Endothelial cell of umbilical vein (primary cell): Measurements from ENCODE around the gene CLPX. TPM values are rescaled to one million over a fixed set of nuclear protein-coding genes. Genes with fewer than 3 reads are reported as not detected.

ENCODE experiments used
- Bru-seq: library from RNA; stranded (reverse); fragments of 400-500 nt; gene quantifications from one replicate; lab custom pipeline; 2021; lab: Mats Ljungman, UMichigan
- BruChase-seq, 2 experiments: library from RNA; stranded (reverse); fragments of 400-500 nt; gene quantifications; one replicate each; lab custom pipeline; 2021; lab: Mats Ljungman, UMichigan
- BruUV-seq: library from RNA; stranded (reverse); fragments of 400-500 nt; replicated peaks from 2 replicates; lab custom pipeline; 2021; lab: Mats Ljungman, UMichigan
- CTCF ChIA-PET: fragments of 300-600, 350-600 bp; sonication (Branson Sonifier 250); formaldehyde crosslinking; loops from one replicate; lab custom pipeline; 2021; ENCODE audit warnings: antibody characterized with exemption, inconsistent platforms; lab: Charles Lee
- POLR2A ChIA-PET: fragments of 300-600, 350-600 bp; sonication (Branson Sonifier 250); formaldehyde crosslinking; loops from one replicate; lab custom pipeline; 2021; ENCODE audit warnings: antibody characterized with exemption, inconsistent platforms; lab: Charles Lee
- DNase-seq: peaks from one replicate; pipeline ENCODE4 v3.0.0-alpha.2; 2011; ENCODE audit warnings: low read depth, low spot score
- FAIRE-seq: peaks from 2 replicates; lab custom pipeline; 2011; peaks lifted over from hg19 to GRCh38; lab: Jason Lieb, UNC
- H2AFZ ChIP-seq: 2 replicates; pipeline ENCODE4 v1.6.0; 2012; ENCODE audit warnings: low read depth, low read length, control low read depth, inconsistent platforms
- H3K27ac ChIP-seq: 2 replicates; pipeline ENCODE4 v1.5.1; 2011; ENCODE audit warnings: low read depth, mild to moderate bottlenecking, control low read depth, low read length, moderate library complexity; ENCODE audit not compliant: insufficient read depth
- H3K27me3 ChIP-seq, 2 experiments: 2 replicates each; pipeline versions ENCODE4 v1.6.0 to v1.6.1; 2011; ENCODE audit warnings: low read length in 2 of 2, mixed read lengths in 1 of 2; ENCODE audit not compliant: control insufficient read depth in 2 of 2, insufficient read depth in 2 of 2
- H3K36me3 ChIP-seq, 2 experiments: 2 replicates in 1 of 2; 3 replicates in 1 of 2; pipeline ENCODE4 v1.5.1; 2011; ENCODE audit warnings: low read length in 2 of 2, mild to moderate bottlenecking in 1 of 2, moderate library complexity in 1 of 2; ENCODE audit not compliant: control insufficient read depth in 2 of 2, insufficient read depth in 2 of 2; ENCODE audit errors: extremely low read depth in 1 of 2
- H3K4me1 ChIP-seq: 3 replicates; pipeline ENCODE4 v1.5.1; 2011; ENCODE audit warnings: mild to moderate bottlenecking, low read length; ENCODE audit not compliant: control insufficient read depth, insufficient read depth; ENCODE audit errors: extremely low read depth
- H3K4me2 ChIP-seq: 2 replicates; pipeline ENCODE4 v1.6.1; 2011; ENCODE audit warnings: low read length, control low read depth, mixed read lengths; ENCODE audit not compliant: insufficient read depth
- H3K4me3 ChIP-seq, 3 experiments: fragments of 200-600 bp in 1 of 3; sonication (generic), shearing (Covaris generic) in 1 of 3; replicated peaks in 1 of 3; 2 replicates each; pipeline ENCODE4 v1.5.1; 2011 to 2016; ENCODE audit warnings: control low read depth in 3 of 3, low read length in 3 of 3, mild to moderate bottlenecking in 2 of 3, inconsistent platforms in 1 of 3, low read depth in 1 of 3, moderate library complexity in 1 of 3; ENCODE audit not compliant: insufficient read depth in 1 of 3
- H3K79me2 ChIP-seq: 2 replicates; pipeline ENCODE4 v1.6.0; 2012; ENCODE audit warnings: low read length, inconsistent platforms; ENCODE audit not compliant: control insufficient read depth, insufficient read depth
- H3K9ac ChIP-seq: replicated peaks from 2 replicates; pipeline ENCODE3; 2011; ENCODE audit warnings: low read length, control low read depth; ENCODE audit not compliant: insufficient read depth; ENCODE audit errors: extremely low read depth
- H3K9me1 ChIP-seq: replicated peaks from 3 replicates; pipeline ENCODE4 v1.6.0; 2011; ENCODE audit warnings: mild to moderate bottlenecking, low read length; ENCODE audit not compliant: control insufficient read depth, insufficient read depth; ENCODE audit errors: extremely low read depth
- H3K9me3 ChIP-seq: replicated peaks from 2 replicates; pipeline ENCODE4 v1.5.1; 2012; ENCODE audit warnings: low read length, inconsistent platforms; ENCODE audit not compliant: control insufficient read depth, insufficient read depth
- H4K20me1 ChIP-seq: replicated peaks from 2 replicates; pipeline ENCODE3; 2011; ENCODE audit warnings: mild to moderate bottlenecking, low read length; ENCODE audit not compliant: control insufficient read depth, insufficient read depth; ENCODE audit errors: extremely low read depth
- JUN ChIP-seq: IDR thresholded peaks from 2 replicates; pipeline ENCODE4 v1.6.1; 2011; ENCODE audit warnings: borderline replicate concordance, low read depth; ENCODE audit not compliant: insufficient read length, insufficient read depth
- MYC ChIP-seq: IDR thresholded peaks from one replicate; pipeline ENCODE4 v1.6.1; 2011; ENCODE audit warnings: mild to moderate bottlenecking, low read depth, low read length
- POLR2A ChIP-seq: IDR thresholded peaks from 2 replicates; pipeline ENCODE4 v1.6.1; 2012; ENCODE audit warnings: low read depth, mild to moderate bottlenecking, control low read depth, low read length
- POLR2AphosphoS5 ChIP-seq: IDR thresholded peaks from 2 replicates; pipeline ENCODE4 v1.6.1; 2012; ENCODE audit warnings: low read depth, mild to moderate bottlenecking, control low read depth, low read length, moderate library complexity; ENCODE audit not compliant: insufficient read depth
- dilution Hi-C: fragments of 300-500 bp; cut with MboI; formaldehyde crosslinking; loops from one replicate; pipeline ENCODE4 v1.15.0; 2019; ENCODE audit warnings: low sequenced_read_pairs; ENCODE audit not compliant: extremely low pct_ligation_motif_present
- intact Hi-C: fragments of 100-400 bp; cut with micrococcal nuclease; formaldehyde crosslinking; loops from one replicate; pipeline ENCODE4 v1.10.0; 2022
- long read RNA-seq: library from polyadenylated mRNA; stranded (forward); transcript quantifications from one replicate; pipeline ENCODE4 v2.0.0, GENCODE V29; 2021
- polyA minus RNA-seq, 3 experiments: library from RNA; depleted of rRNA, polyadenylated mRNA; stranded (reverse); fragments of >200 nt; gene quantifications; 1 replicate in 1 of 3; 2 replicates in 2 of 3; pipeline ENCODE4 v1.2.3, GENCODE V29; 2011
- polyA plus RNA-seq, 4 experiments: library from polyadenylated mRNA; depleted of rRNA in 3 of 4; stranded (reverse) in 3 of 4; unstranded in 1 of 4; fragments of >200 nt; gene quantifications; 2 replicates each; pipeline versions ENCODE4 v1.2.1 to v1.2.3, GENCODE V29; 2011 to 2012; ENCODE audit warnings: missing spikeins in 1 of 4
- total RNA-seq: library from RNA; stranded (reverse); gene quantifications from 2 replicates; pipeline ENCODE4 v1.2.3, GENCODE V29; 2021

The CLPX gene
- total RNA-seq, result 41.4 and 41.8 TPM in 2 replicates
- polyA plus RNA-seq, result 8.0 and 11.1 TPM in 2 replicates
- 16.6 and 17.1 TPM in 2 replicates for polyA plus RNA-seq (2011; cell fraction: cytosol; rRNA removed)
- 30.3 and 37.4 TPM in 2 replicates for polyA plus RNA-seq (2011; cell fraction: nucleus; rRNA removed)
- 30.5 and 36.2 TPM in 2 replicates for polyA plus RNA-seq (2012)
- 21.8 and 30.6 TPM in 2 replicates for polyA minus RNA-seq
- 32.0 TPM for polyA minus RNA-seq (2011; cell fraction: cytosol; rRNA and poly(A)+ RNA removed)
- polyA minus RNA-seq (2011; cell fraction: nucleus; rRNA and poly(A)+ RNA removed), result 26.0 and 26.6 TPM in 2 replicates
- Bru-seq, nascent RNA, result percentile 81 among the genes with signal in this experiment
- percentile 69 among the genes with signal in this experiment for BruChase-seq, experiment 1, labeled RNA remaining after a 6-hour chase
- BruChase-seq, experiment 2, labeled RNA remaining after a 2-hour chase, result percentile 76 among the genes with signal in this experiment
- long read RNA-seq, full-length matches to known transcripts, result 54 of 64 reads
- long read RNA-seq, partial matches to known transcripts, result 1 of 64 reads
- long read RNA-seq, other reads (novel, unspliced or antisense), result 9 of 64 reads

- H3K9ac ChIP-seq, result peak within 1 kb of the TSS; percentile 92
- H2AFZ ChIP-seq, result peak within 1 kb of the TSS; percentile 92
- peak within 1 kb of the TSS; percentile 73 for H3K27ac ChIP-seq
- ChIA-PET POLR2A (interaction anchor here (0.5 to 1.7 kb wide), 11 partner anchors 26 to 171 kb away, joined by 3 to 19 read pairs (median 5); partner anchors contain the start of genes CILP, PARP16 and RNU5B-1), CTCF (interaction anchor here (0.6 to 5.1 kb wide), 7 partner anchors 86 to 507 kb away, joined by 3 to 57 read pairs (median 4); partner anchors contain the start of gene RNU5B-1)
- DNase-seq (peak; percentile 94), FAIRE-seq (peak; percentile 88)
- H3K4me2 ChIP-seq, result peak within 1 kb of the TSS; percentile 98
- no peaks in the 10 kb centered on the region for H3K27me3 ChIP-seq
- intact Hi-C loops, result loop anchor here (1.0 to 2.0 kb wide), 2 partner anchors 52 to 120 kb away; partner anchors contain the start of genes PDCD7 and RNU5B-1
- dilution Hi-C loops, result no loop called here
- no peaks in the 10 kb centered on the region for H3K9me3 ChIP-seq
- no TSS peak for BruUV-seq
- H3K4me3 ChIP-seq, result peak within 1 kb of the TSS; percentile 94 to 96 (median 96)
- H3K36me3 ChIP-seq, result no peaks in the 10 kb centered on the region
- no peaks in the 10 kb centered on the region for H4K20me1 ChIP-seq
- TF ChIP-seq JUN (no peak), POLR2A (peak; percentile 47), MYC (no peak), POLR2AphosphoS5 (no peak)
- H3K9me1 ChIP-seq, result no peaks in the 10 kb centered on the region
- peaks cover 9% of the 10 kb centered on the region for H3K4me1 ChIP-seq
- peaks cover 44% of the 10 kb centered on the region for H3K79me2 ChIP-seq
Observed at GRCh38 chr15:65184868-65185717, at the start of gene CLPX. Gene CLPX (minus strand): TSS chr15:65185342. CDS start chr15:65185153, 189 bp downstream.
